Islet of Langerhans (tissue), 1 donor: Measurements from ENCODE around the gene CD14.
"Not testable (repeated sequence)": the region's sequence is repeated elsewhere in the genome, so short reads cannot be mapped to it uniquely, and the experiment has no call there.

Experiments used
- FAIRE-seq: peaks from one replicate; lab custom pipeline; 2011; peaks lifted over from hg19 to GRCh38; lab: Jason Lieb, UNC

The CD14 gene

GRCh38 chr5:140595538-140596300, 37.3 kb downstream of the CD14 start:
- no peak for FAIRE-seq

DNA sequence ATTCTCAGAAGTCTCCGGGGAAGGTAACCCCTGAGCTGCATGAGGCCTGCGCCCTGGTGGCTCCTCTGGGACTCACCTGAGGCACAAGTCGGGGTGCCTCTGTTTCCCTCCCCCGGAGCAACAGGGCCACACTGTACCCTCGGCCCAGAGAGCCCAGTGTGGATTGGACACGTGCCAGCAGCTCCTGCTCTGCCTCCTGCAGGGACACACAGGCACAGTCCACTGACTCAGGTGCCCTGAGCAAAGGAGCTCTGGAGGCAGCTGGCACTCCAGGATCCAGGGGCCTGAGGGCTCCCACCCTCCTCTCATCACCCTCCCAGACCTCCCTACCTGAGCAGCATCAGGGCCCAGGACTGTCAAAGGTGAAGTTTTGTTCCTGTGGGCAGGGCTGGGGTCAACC, 38.8 kb downstream of the CD14 start:
- FAIRE-seq, result no peak

DNA sequence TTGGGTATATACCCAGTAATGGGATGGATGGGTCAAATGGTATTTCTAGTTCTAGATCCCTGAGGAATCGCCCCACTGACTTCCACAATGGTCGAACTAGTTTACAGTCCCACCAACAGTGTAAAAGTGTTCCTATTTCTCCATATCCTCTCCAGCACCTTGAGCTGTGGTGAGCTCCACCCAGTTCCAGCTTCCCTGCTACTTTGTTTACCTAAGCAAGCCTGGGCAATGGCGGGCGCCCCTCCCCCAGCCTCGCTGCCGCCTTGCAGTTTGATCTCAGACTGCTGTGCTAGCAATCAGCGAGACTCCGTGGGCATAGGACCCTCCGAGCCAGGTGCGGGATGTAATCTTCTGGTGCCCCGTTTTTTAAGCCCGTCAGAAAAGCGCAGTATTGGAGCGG, 39.9 kb downstream of the CD14 start:
- not testable (repeated sequence) for FAIRE-seq

DNA sequence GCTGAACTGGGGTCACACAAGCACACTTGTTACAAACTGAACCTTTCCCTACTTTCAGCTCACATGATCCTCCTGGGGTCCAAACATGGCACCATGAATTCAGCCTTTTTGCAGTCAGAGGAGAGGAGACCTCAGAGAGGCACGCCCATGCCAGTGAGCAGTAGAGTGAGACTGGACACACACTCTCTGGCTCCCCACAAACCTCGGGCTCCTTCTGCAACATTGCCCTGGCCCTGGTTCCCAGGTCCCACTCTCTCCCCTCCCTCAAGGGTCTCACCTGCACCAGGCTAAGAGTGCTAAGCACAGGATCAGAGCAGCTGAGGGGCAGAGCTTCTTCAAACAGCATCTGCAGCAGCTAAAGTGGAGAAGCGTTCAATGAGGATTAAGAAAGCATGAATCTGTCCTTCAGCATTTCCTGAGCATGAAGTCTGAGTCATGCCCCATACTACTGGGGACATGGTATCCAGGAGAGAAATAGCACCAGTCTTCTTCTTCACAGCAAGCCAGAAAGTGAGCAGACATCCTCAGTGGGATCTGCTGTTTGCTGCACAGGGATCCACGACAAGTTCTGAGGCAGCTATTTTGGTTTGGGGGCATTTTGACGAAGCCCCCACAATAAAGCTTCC, 41.1 kb downstream of the CD14 start:
- FAIRE-seq, result no peak

GRCh38 chr5:140590861-140591260, 42.1 kb downstream of the CD14 start:
- no peak for FAIRE-seq

DNA sequence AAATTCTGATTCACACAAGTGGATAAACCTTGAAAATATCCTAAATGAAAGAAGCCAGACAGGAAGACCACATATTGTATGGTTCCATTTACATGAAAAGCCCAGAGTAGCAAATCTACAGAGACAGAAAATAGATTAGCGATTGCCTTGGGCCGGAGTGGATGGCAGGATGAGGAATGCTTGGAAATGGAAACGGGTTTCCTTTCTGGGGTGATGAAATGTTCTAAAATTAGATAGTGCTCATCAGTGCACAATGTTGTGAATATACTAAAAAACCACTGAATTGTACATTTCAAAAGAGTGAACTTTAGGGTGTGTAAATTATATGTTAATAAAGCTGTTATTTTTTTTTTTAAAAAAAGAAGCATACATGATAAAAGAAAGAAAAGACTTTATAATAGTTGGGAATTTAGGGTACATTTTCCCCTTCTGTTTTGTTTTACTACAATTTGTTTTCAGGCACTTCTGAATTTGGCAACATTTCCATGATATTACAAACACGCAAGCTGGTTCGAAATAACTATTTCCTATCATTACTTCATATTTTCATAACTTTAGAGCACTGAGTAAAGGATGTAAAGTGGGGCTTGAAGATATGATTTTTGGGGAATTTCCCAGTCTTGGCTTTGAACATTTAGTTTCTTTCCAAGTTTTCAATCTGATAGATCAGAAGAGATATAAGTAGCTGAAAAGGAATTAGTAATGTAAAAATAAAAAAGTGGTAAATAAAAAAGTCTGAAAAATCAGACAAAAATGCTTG, 44.5 kb downstream of the CD14 start:
- no peak for FAIRE-seq

DNA sequence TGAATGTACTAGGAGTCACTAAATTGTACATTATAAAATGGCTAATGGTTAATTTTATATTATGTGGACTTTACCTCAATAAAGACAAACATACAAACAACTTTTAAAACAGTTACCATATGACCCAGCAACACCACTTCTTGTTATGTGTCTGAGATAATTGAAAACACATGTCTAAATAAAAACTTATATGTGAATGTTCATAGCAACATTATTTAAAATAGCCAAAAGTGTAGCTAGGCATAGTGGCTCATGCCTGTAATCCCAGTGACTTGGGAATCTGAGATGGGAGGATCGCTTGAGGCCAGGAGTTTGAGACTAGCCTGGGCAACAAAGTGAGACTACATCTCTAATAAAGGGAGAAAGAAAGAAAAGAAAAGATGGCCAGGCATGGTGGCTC, 45.5 kb downstream of the CD14 start:
- no peak for FAIRE-seq
